Gastrocnemius medialis (tissue), 4 donors: ENCODE data around the gene CGRRF1. TPM values are rescaled to one million over a fixed set of nuclear protein-coding genes. Genes with fewer than 3 reads are reported as not detected.

Experiments
- ATAC-seq, 2 donors: fragments of 150-250 bp; one replicate each; pipeline ENCODE4 v1.9.1; 2016
- DNase-seq, 2 donors: peaks; one replicate each; pipeline ENCODE4 v3.0.0-alpha.2; 2019
- H3K27ac ChIP-seq, 4 donors: fragments of 200-600 bp; sonication (generic); 1 replicate in 1 of 4; 2 replicates in 3 of 4; pipeline ENCODE4 v1.5.1; 2016 to 2018; ENCODE audit warnings: mild to moderate bottlenecking in 2 of 4, moderate library complexity in 1 of 4
- H3K27me3 ChIP-seq, 3 donors: fragments of 200-600 bp; sonication (generic) in 2 of 3; 1 replicate in 1 of 3; 2 replicates in 2 of 3; pipeline versions ENCODE4 v1.5.1 to v1.6.0; 2016 to 2019; ENCODE audit warnings: mild to moderate bottlenecking in 1 of 3, moderate library complexity in 1 of 3
- H3K36me3 ChIP-seq, 2 donors: fragments of 200-600 bp; sonication (generic) in 1 of 2; one replicate each; pipeline ENCODE4 v1.5.1; 2017 to 2018
- H3K4me1 ChIP-seq, 2 donors: fragments of 200-600 bp; sonication (generic) in 1 of 2; one replicate each; pipeline ENCODE4 v1.5.1; 2016 to 2017; ENCODE audit warnings: mild to moderate bottlenecking in 2 of 2
- H3K4me3 ChIP-seq, 4 donors: fragments of 200-600 bp; sonication (generic) in 3 of 4; 1 replicate in 1 of 4; 2 replicates in 3 of 4; pipeline ENCODE4 v1.5.1; 2016 to 2019; ENCODE audit warnings: mild to moderate bottlenecking in 2 of 4
- H3K9me3 ChIP-seq, 3 donors: fragments of 200-600 bp; sonication (generic) in 2 of 3; 1 replicate in 1 of 3; 2 replicates in 2 of 3; pipeline ENCODE4 v1.5.1; 2016 to 2019
- POLR2A ChIP-seq, 2 donors: fragments of 450-650 bp; IDR thresholded peaks; one replicate each; pipeline ENCODE4 v1.6.1; 2017; ENCODE audit warnings: antibody characterized with exemption in 2 of 2, mild to moderate bottlenecking in 2 of 2, moderate library complexity in 2 of 2
- in situ Hi-C, 4 donors: fragments of 200-750 bp; cut with MboI; loops; one replicate each; pipeline versions ENCODE4 v1.15.0 to v1.8.0; 2017; ENCODE audit warnings: low sequenced_read_pairs in 4 of 4
- intact Hi-C: fragments of 100-400 bp; cut with DNase I; formaldehyde crosslinking; loops from one replicate; pipeline ENCODE4 v1.15.1; 2023; ENCODE audit warnings: low total_unique reads
- total RNA-seq, 4 donors: library from RNA; depleted of rRNA; stranded (reverse); fragments of >200 nt; gene quantifications; one replicate each; pipeline versions ENCODE4 v1.1.0 to v1.2.3, GENCODE V29; 2016
- TF ChIP-seq, protein P1 (sequence below), 5 experiments: fragments of 450-650 bp in 3 of 5; fragments of 200-600 bp in 2 of 5; sonication (generic) in 2 of 5; IDR thresholded peaks in 4 of 5; conservative IDR thresholded peaks in 1 of 5; 1 replicate in 4 of 5; 2 replicates in 1 of 5; pipeline ENCODE4 v1.5.1; 2016 to 2019; ENCODE audit warnings: antibody characterized with exemption in 5 of 5, mild to moderate bottlenecking in 3 of 5, moderate library complexity in 3 of 5

The CGRRF1 gene
- total RNA-seq, 4 donors from 2014 or later = 13.7 to 27.0 (median 20.7) TPM

DNA sequence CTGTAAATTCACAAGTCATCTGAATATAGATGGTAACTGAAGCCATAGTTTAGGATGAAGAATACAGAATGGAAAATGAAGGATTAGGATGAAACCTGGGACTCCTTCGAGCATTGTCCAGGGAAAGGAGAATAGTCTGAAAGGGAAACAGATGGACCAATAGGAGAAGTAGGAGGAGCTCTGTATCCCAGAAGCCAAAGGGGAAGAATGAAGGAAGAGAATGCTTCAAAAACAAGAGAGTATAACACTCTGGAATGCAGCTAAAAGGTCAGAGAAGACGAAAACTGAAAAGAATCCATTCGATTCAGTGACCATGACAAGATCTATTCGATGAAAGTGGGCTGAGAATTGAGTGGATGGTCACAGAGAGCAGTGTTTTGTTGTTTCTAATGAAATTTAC is 21.9 kb upstream of the CGRRF1 start:
- DNase-seq (no peak), ATAC-seq (no peak)
- Histone ChIP-seq H3K27ac (peak overlapping the region; percentile 90 to 98 (median 92)), H3K4me3 (peak overlapping the region; percentile 71 to 97 (median 94)), H3K4me1 (peaks cover 20 to 34% of the 10 kb centered on the region in 2 donors), H3K27me3 (no peaks in the 10 kb centered on the region), H3K9me3 (no peaks in the 10 kb centered on the region), H3K36me3 (no peaks in the 10 kb centered on the region)
- intact Hi-C loops (loop anchor here (2.0 kb wide), 1 partner anchor 47 kb away; the partner anchor contains the start of gene CNIH1), in situ Hi-C loops (no loop called here)
- TF ChIP-seq, protein P1, sequence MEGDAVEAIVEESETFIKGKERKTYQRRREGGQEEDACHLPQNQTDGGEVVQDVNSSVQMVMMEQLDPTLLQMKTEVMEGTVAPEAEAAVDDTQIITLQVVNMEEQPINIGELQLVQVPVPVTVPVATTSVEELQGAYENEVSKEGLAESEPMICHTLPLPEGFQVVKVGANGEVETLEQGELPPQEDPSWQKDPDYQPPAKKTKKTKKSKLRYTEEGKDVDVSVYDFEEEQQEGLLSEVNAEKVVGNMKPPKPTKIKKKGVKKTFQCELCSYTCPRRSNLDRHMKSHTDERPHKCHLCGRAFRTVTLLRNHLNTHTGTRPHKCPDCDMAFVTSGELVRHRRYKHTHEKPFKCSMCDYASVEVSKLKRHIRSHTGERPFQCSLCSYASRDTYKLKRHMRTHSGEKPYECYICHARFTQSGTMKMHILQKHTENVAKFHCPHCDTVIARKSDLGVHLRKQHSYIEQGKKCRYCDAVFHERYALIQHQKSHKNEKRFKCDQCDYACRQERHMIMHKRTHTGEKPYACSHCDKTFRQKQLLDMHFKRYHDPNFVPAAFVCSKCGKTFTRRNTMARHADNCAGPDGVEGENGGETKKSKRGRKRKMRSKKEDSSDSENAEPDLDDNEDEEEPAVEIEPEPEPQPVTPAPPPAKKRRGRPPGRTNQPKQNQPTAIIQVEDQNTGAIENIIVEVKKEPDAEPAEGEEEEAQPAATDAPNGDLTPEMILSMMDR (IDR thresholded peaks at IDR 0.05 in 4 of 5, conservative IDR thresholded peaks at IDR 0.05 in 1 of 5) = no peak
- no peak for TF ChIP-seq POLR2A (IDR thresholded peaks at IDR 0.05)

DNA sequence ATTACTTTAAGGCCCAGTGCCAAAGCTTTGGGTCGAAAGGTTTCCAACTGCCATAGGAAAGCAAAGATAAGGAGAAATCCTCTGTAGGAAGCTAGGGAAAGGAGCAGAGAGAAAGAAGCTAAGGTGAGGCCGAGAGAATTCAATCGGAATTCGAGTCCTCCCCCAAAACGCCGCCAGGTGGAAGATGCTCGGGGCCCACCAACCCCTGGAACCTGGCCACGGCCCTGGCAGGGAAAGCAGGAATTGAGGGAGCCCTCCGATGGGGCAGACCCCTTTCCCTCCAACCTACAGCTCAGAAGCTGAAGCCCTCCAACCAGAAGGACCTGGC is 21.4 kb upstream of the CGRRF1 start:
- DNase-seq (no peak), ATAC-seq (peak in 1 of 2 donors; percentile 9)
- Histone ChIP-seq H3K27ac (peak overlapping the region; percentile 90 to 98 (median 92)), H3K36me3 (no peaks in the 10 kb centered on the region), H3K27me3 (no peaks in the 10 kb centered on the region), H3K4me3 (peak overlapping the region; percentile 71 to 97 (median 94)), H3K9me3 (no peaks in the 10 kb centered on the region), H3K4me1 (peaks cover 20 to 31% of the 10 kb centered on the region in 2 donors)
- TF ChIP-seq POLR2A (IDR thresholded peaks at IDR 0.05) = no peak
- TF ChIP-seq, protein P1 (IDR thresholded peaks at IDR 0.05 in 4 of 5, conservative IDR thresholded peaks at IDR 0.05 in 1 of 5) = no peak
- intact Hi-C loops (loop anchor here (2.0 kb wide), 1 partner anchor 47 kb away; the partner anchor contains the start of gene CNIH1), in situ Hi-C loops (no loop called here)

DNA sequence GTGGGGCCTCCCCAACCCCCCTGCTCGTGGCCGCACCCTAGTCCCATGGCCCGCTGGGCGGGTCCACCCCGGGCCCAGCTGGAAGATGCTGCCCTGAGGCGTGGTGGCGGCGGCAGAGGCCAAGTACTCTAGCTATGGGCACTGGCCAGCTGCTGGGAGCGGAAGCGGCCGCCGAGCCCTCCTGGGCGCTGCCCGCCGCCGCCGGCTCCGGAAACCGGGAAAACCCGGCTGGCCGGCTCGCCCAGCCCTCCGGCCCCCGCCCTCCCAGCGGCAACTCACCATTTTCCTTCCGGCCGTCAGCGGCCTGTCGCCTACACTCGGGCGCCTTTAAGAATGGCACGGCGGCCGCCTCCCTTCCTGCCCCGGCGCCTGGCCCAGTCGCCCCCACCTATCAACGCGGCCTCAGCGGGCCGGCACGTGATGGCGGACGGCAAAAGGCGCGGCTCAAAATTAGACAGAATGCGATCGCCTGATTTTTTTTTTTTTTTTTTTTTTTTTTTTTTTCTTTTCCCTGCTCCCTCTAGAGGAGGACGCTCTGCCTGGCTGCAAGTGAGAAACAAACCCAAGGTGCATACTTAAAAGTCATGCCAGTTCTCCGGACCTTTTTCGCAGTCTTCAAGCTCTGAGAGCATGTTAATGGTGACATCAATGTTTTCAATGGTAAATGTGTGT is 20.9 kb upstream of the CGRRF1 start, which contains the start of gene GMFB:
TSS of gene GMFB (minus strand) at position 335 of the 672 bp plus-strand sequence. CDS start at position 282, 53 bp downstream.
- intact Hi-C loops (loop anchor here (1.0 to 2.0 kb wide), 2 partner anchors 21 to 48 kb away; partner anchors contain the start of genes CGRRF1 and CNIH1), in situ Hi-C loops (no loop called here)
- H3K4me3 ChIP-seq = peak within 1 kb of the TSS; percentile 71 to 97 (median 94)
- peak; percentile 66 to 70 for TF ChIP-seq POLR2A (IDR thresholded peaks at IDR 0.05)
- TF ChIP-seq, protein P1 (IDR thresholded peaks at IDR 0.05 in 4 of 5, conservative IDR thresholded peaks at IDR 0.05 in 1 of 5) = peak in 3 of 5 experiments; percentile 44 to 61 (median 55)
- no peaks in the 10 kb centered on the region for H3K27me3 ChIP-seq
- peak within 1 kb of the TSS; percentile 90 to 98 (median 92) for H3K27ac ChIP-seq
- DNase-seq = peak; percentile 84 to 90
- no peaks in the 10 kb centered on the region for H3K36me3 ChIP-seq
- H3K4me1 ChIP-seq = peaks cover 20 to 31% of the 10 kb centered on the region in 2 donors
- H3K9me3 ChIP-seq = no peaks in the 10 kb centered on the region
- ATAC-seq = peak; percentile 97

DNA sequence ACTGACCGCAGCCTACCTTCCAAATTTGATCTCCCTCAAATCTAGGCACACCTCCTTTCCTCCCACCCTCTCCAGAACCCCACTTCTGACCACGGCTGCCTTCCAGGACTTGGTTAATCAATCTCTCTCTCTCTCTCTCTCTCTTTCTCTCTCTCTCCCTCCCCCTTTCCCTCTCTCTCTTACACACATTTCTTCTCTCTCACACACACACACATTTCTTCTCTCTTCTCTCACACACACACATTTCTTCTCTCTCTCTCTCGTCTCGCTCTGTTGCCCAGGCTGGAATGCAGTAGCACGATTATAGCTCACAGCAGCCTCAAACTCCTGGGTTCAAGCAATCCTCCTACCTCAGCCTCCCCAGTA is 20.4 kb upstream of the CGRRF1 start:
- H3K9me3 ChIP-seq = no peaks in the 10 kb centered on the region
- in situ Hi-C loops = no loop called here

More for the DNA sequence above, 20.4 kb upstream of the CGRRF1 start:
- intact Hi-C loops = loop anchor here (1.0 to 2.0 kb wide), 2 partner anchors 20 to 48 kb away; partner anchors contain the start of genes CGRRF1 and CNIH1
- TF ChIP-seq POLR2A (IDR thresholded peaks at IDR 0.05) = no peak
- TF ChIP-seq, protein P1 (IDR thresholded peaks at IDR 0.05 in 4 of 5, conservative IDR thresholded peaks at IDR 0.05 in 1 of 5) = no peak
- Histone ChIP-seq H3K27me3 (no peaks in the 10 kb centered on the region), H3K27ac (peak overlapping the region; percentile 90 to 98 (median 92)), H3K4me3 (peak overlapping the region; percentile 71 to 97 (median 94)), H3K36me3 (no peaks in the 10 kb centered on the region), H3K4me1 (peaks cover 20 to 29% of the 10 kb centered on the region in 2 donors)
- no peak for DNase-seq
- ATAC-seq = no peak
